HEK293 (cell line): ENCODE results near the gene FOLR2.

Source experiments
- CTCF ChIA-PET: fragments of 350-600 bp; formaldehyde crosslinking; extraction: SDS; loops from one replicate; lab custom pipeline; 2021; ENCODE audit warnings: antibody characterized with exemption; lab: Yijun Ruan, JAX
- POLR2A ChIA-PET: fragments of 300-600 bp; formaldehyde crosslinking; extraction: SDS; loops from one replicate; lab custom pipeline; 2020; ENCODE audit warnings: antibody characterized with exemption, inconsistent platforms; lab: Yijun Ruan, JAX
- H3K27ac ChIP-seq: fragments of 200-500 bp; sonication (Bioruptor generic); 2 replicates; pipeline ENCODE4 v1.5.1; 2014; ENCODE audit warnings: low read depth, low read length, control low read depth, inconsistent platforms; ENCODE audit errors: extremely low read depth
- H3K36me3 ChIP-seq, 2 experiments: fragments of 200-500 bp in 1 of 2; sonication (Bioruptor generic) in 1 of 2; 1 replicate in 1 of 2; 2 replicates in 1 of 2; pipeline ENCODE4 v1.5.1; 2014 to 2017; ENCODE audit warnings: inconsistent platforms in 2 of 2, low read length in 2 of 2; ENCODE audit not compliant: control insufficient read depth in 2 of 2, insufficient read depth in 1 of 2
- H3K4me1 ChIP-seq: fragments of 200-500 bp; sonication (Bioruptor generic); 2 replicates; pipeline ENCODE4 v1.5.1; 2014; ENCODE audit warnings: mild to moderate bottlenecking, low read length, inconsistent platforms; ENCODE audit not compliant: control insufficient read depth, insufficient read depth
- H3K4me3 ChIP-seq: 2 replicates; pipeline ENCODE4 v1.5.1; 2011; ENCODE audit warnings: low read depth, mild to moderate bottlenecking, control low read depth, low read length, moderate library complexity
- H3K9me3 ChIP-seq: fragments of 200-500 bp; sonication (Bioruptor generic); 2 replicates; pipeline ENCODE4 v1.5.1; 2014; ENCODE audit warnings: low read depth, low read length, inconsistent platforms; ENCODE audit not compliant: control insufficient read depth, insufficient read depth
- EGR2 ChIP-seq: fragments of 450-650 bp; formaldehyde crosslinking; IDR thresholded peaks from 2 replicates; pipeline ENCODE4 v1.5.1; 2016; ENCODE audit warnings: low read depth, missing biosample characterization, missing genetic modification characterization
- GFI1B ChIP-seq: fragments of 450-650 bp; formaldehyde crosslinking; IDR thresholded peaks from 2 replicates; pipeline ENCODE4 v1.5.1; 2016; ENCODE audit warnings: missing biosample characterization, missing genetic modification characterization
- RBAK ChIP-seq: fragments of 450-650 bp; formaldehyde crosslinking; IDR thresholded peaks from 2 replicates; pipeline ENCODE4 v1.5.1; 2016; ENCODE audit warnings: missing biosample characterization, missing genetic modification characterization
- SETDB1 ChIP-seq: IDR thresholded peaks from one replicate; pipeline ENCODE4 v1.6.1; 2017; ENCODE audit warnings: mild to moderate bottlenecking, low read length, moderate library complexity, mixed read lengths; ENCODE audit not compliant: insufficient read length
- TRIM28 ChIP-seq: IDR thresholded peaks from 2 replicates; pipeline ENCODE4 v1.6.1; 2011; ENCODE audit warnings: low read length, control low read depth, borderline replicate concordance
- ZBTB17 ChIP-seq: fragments of 450-650 bp; formaldehyde crosslinking; IDR thresholded peaks from 2 replicates; pipeline ENCODE4 v1.5.1; 2016; ENCODE audit warnings: missing biosample characterization, missing genetic modification characterization
- ZFHX2 ChIP-seq: fragments of 450-650 bp; formaldehyde crosslinking; conservative IDR thresholded peaks from 2 replicates; pipeline ENCODE4 v1.5.1; 2016; ENCODE audit warnings: missing biosample characterization, missing genetic modification characterization
- ZNF223 ChIP-seq: fragments of 450-650 bp; formaldehyde crosslinking; IDR thresholded peaks from 2 replicates; pipeline ENCODE4 v1.5.1; 2016; ENCODE audit warnings: missing biosample characterization, missing genetic modification characterization
- ZNF366 ChIP-seq: fragments of 450-650 bp; formaldehyde crosslinking; conservative IDR thresholded peaks from 2 replicates; pipeline ENCODE4 v1.5.1; 2016; ENCODE audit warnings: missing biosample characterization, missing genetic modification characterization
- ZNF707 ChIP-seq: fragments of 450-650 bp; formaldehyde crosslinking; IDR thresholded peaks from 2 replicates; pipeline ENCODE4 v1.5.1; 2016; ENCODE audit warnings: missing biosample characterization, missing genetic modification characterization
- ZNF747 ChIP-seq: fragments of 450-650 bp; formaldehyde crosslinking; IDR thresholded peaks from 2 replicates; pipeline ENCODE4 v1.5.1; 2016; ENCODE audit warnings: missing biosample characterization, missing genetic modification characterization
- ZNF791 ChIP-seq: fragments of 450-650 bp; formaldehyde crosslinking; IDR thresholded peaks from 2 replicates; pipeline ENCODE4 v1.5.1; 2016; ENCODE audit warnings: missing biosample characterization, missing genetic modification characterization
- TF ChIP-seq, protein P1 (sequence below): fragments of 450-650 bp; formaldehyde crosslinking; IDR thresholded peaks from 2 replicates; pipeline ENCODE4 v1.5.1; 2016; ENCODE audit warnings: missing biosample characterization, missing genetic modification characterization
- TF ChIP-seq, protein P2 (sequence below): fragments of 450-650 bp; formaldehyde crosslinking; IDR thresholded peaks from 2 replicates; pipeline ENCODE4 v1.5.1; 2016; ENCODE audit warnings: missing biosample characterization, missing genetic modification characterization
- TF ChIP-seq, protein P3 (sequence below): fragments of 450-650 bp; formaldehyde crosslinking; IDR thresholded peaks from 2 replicates; pipeline ENCODE4 v1.5.1; 2016; ENCODE audit warnings: missing biosample characterization, missing genetic modification characterization
- TF ChIP-seq, protein P4 (sequence below): fragments of 450-650 bp; formaldehyde crosslinking; IDR thresholded peaks from 2 replicates; pipeline ENCODE4 v1.5.1; 2016; ENCODE audit warnings: missing biosample characterization, missing genetic modification characterization, low read depth

The FOLR2 gene

DNA sequence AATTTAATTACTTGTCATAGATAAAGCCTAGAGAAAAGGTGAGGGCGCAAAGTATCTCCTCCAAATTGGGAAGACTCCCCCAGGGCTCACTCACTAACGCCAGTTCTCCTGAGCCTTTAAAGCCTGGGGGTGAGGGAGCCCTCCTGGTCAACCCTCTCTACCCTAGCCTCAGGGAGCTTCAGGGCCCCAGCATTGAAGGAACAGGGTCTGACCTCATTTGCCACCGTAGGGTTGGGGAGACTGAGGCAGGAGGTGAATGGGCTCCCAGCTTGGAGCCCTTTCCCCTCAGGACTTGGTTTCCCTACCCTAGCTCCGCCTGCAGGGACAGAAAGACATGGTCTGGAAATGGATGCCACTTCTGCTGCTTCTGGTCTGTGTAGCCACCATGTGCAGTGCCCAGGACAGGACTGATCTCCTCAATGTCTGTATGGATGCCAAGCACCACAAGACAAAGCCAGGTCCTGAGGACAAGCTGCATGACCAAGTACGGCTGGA is 1.7 kb downstream of the FOLR2 start:
- no peak overlapping the region for H3K27ac ChIP-seq
- H3K4me3 ChIP-seq, result no peak overlapping the region
- H3K36me3 ChIP-seq, result no peaks in the 10 kb centered on the region
- ChIA-PET CTCF (interaction anchor here (1.5 to 1.7 kb wide), 2 partner anchors 35 to 75 kb away, joined by 4 to 6 read pairs; no protein-coding TSS in a partner anchor), POLR2A (no interaction called here)
- no peak for TF ChIP-seq GFI1B
- no peak for TF ChIP-seq TRIM28
- TF ChIP-seq ZNF707 (tag by site-specific recombination), result no peak
- TF ChIP-seq ZNF223 (tag by site-specific recombination), result no peak
- TF ChIP-seq, protein P1, sequence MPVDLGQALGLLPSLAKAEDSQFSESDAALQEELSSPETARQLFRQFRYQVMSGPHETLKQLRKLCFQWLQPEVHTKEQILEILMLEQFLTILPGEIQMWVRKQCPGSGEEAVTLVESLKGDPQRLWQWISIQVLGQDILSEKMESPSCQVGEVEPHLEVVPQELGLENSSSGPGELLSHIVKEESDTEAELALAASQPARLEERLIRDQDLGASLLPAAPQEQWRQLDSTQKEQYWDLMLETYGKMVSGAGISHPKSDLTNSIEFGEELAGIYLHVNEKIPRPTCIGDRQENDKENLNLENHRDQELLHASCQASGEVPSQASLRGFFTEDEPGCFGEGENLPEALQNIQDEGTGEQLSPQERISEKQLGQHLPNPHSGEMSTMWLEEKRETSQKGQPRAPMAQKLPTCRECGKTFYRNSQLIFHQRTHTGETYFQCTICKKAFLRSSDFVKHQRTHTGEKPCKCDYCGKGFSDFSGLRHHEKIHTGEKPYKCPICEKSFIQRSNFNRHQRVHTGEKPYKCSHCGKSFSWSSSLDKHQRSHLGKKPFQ (tag by site-specific recombination), result no peak
- TF ChIP-seq, protein P2, sequence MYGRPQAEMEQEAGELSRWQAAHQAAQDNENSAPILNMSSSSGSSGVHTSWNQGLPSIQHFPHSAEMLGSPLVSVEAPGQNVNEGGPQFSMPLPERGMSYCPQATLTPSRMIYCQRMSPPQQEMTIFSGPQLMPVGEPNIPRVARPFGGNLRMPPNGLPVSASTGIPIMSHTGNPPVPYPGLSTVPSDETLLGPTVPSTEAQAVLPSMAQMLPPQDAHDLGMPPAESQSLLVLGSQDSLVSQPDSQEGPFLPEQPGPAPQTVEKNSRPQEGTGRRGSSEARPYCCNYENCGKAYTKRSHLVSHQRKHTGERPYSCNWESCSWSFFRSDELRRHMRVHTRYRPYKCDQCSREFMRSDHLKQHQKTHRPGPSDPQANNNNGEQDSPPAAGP (tag by site-specific recombination), result no peak
- no peak for TF ChIP-seq ZBTB17 (tag by site-specific recombination)
- no peak for TF ChIP-seq ZNF791 (tag by site-specific recombination)
- no peak for TF ChIP-seq ZNF747 (tag by site-specific recombination)
- TF ChIP-seq, protein P3, sequence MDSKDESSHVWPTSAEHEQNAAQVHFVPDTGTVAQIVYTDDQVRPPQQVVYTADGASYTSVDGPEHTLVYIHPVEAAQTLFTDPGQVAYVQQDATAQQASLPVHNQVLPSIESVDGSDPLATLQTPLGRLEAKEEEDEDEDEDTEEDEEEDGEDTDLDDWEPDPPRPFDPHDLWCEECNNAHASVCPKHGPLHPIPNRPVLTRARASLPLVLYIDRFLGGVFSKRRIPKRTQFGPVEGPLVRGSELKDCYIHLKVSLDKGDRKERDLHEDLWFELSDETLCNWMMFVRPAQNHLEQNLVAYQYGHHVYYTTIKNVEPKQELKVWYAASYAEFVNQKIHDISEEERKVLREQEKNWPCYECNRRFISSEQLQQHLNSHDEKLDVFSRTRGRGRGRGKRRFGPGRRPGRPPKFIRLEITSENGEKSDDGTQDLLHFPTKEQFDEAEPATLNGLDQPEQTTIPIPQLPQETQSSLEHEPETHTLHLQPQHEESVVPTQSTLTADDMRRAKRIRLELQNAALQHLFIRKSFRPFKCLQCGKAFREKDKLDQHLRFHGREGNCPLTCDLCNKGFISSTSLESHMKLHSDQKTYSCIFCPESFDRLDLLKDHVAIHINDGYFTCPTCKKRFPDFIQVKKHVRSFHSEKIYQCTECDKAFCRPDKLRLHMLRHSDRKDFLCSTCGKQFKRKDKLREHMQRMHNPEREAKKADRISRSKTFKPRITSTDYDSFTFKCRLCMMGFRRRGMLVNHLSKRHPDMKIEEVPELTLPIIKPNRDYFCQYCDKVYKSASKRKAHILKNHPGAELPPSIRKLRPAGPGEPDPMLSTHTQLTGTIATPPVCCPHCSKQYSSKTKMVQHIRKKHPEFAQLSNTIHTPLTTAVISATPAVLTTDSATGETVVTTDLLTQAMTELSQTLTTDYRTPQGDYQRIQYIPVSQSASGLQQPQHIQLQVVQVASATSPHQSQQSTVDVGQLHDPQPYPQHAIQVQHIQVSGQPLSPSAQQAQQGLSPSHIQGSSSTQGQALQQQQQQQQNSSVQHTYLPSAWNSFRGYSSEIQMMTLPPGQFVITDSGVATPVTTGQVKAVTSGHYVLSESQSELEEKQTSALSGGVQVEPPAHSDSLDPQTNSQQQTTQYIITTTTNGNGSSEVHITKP, result no peak
- TF ChIP-seq RBAK (tag by site-specific recombination), result no peak
- TF ChIP-seq SETDB1, result no peak
- TF ChIP-seq, protein P4, sequence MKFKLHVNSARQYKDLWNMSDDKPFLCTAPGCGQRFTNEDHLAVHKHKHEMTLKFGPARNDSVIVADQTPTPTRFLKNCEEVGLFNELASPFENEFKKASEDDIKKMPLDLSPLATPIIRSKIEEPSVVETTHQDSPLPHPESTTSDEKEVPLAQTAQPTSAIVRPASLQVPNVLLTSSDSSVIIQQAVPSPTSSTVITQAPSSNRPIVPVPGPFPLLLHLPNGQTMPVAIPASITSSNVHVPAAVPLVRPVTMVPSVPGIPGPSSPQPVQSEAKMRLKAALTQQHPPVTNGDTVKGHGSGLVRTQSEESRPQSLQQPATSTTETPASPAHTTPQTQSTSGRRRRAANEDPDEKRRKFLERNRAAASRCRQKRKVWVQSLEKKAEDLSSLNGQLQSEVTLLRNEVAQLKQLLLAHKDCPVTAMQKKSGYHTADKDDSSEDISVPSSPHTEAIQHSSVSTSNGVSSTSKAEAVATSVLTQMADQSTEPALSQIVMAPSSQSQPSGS, result no peak
- no peaks in the 10 kb centered on the region for H3K9me3 ChIP-seq
- peaks cover 3% of the 10 kb centered on the region; the same call in 1 of the 2 replicates for H3K4me1 ChIP-seq

DNA sequence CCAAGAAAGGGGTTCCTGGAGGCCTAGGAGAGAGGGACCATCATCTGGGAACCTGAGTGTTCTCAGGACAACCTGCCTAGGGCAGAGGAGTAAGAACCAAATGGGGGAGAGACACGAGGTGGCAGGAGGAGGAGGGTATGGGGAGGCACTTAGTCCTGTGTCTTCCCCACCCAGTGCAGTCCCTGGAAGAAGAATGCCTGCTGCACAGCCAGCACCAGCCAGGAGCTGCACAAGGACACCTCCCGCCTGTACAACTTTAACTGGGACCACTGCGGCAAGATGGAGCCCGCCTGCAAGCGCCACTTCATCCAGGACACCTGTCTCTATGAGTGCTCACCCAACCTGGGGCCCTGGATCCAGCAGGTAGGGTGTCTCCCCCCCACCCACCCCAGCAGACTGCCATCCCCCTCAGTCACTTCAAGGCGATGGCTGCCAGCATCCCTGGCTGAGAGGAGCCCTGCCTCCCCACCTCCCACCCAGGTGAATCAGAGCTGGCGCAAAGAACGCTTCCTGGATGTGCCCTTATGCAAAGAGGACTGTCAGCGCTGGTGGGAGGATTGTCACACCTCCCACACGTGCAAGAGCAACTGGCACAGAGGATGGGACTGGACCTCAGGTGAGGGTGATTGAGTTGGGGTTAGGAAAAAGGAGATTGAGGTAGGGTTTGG is 4.2 kb downstream of the FOLR2 start:
- CTCF ChIA-PET, result interaction anchor here (0.6 to 1.0 kb wide), 2 partner anchors 77 to 193 kb away, joined by 3 read pairs; no protein-coding TSS in a partner anchor
- POLR2A ChIA-PET, result no interaction called here
- H3K4me3 ChIP-seq, result no peak overlapping the region
- TF ChIP-seq EGR2 (0 out of 2 replicates have a peak, but pooled peaks have one; percentile 18), ZNF366 (tag by site-specific recombination) (no peak), ZFHX2 (tag by site-specific recombination) (peak; percentile 23; the same call in 1 of the 2 replicates)
- no peaks in the 10 kb centered on the region for H3K9me3 ChIP-seq
- peaks cover 3% of the 10 kb centered on the region; the same call in 1 of the 2 replicates for H3K4me1 ChIP-seq
- peaks cover 0 to 4% of the 10 kb centered on the region in 2 experiments; a peak in 1 of 3 replicates for H3K36me3 ChIP-seq
- H3K27ac ChIP-seq, result no peak overlapping the region
